ENCODE data around the gene NOX4.

GRCh38 chr11:89441606-89442005, 49.6 kb downstream of the NOX4 start:
- no peak for TF ChIP-seq POLR2A (IDR thresholded peaks at IDR 0.05; ENCODE audit: low read depth, low read length)
- TF ChIP-seq, protein P1, sequence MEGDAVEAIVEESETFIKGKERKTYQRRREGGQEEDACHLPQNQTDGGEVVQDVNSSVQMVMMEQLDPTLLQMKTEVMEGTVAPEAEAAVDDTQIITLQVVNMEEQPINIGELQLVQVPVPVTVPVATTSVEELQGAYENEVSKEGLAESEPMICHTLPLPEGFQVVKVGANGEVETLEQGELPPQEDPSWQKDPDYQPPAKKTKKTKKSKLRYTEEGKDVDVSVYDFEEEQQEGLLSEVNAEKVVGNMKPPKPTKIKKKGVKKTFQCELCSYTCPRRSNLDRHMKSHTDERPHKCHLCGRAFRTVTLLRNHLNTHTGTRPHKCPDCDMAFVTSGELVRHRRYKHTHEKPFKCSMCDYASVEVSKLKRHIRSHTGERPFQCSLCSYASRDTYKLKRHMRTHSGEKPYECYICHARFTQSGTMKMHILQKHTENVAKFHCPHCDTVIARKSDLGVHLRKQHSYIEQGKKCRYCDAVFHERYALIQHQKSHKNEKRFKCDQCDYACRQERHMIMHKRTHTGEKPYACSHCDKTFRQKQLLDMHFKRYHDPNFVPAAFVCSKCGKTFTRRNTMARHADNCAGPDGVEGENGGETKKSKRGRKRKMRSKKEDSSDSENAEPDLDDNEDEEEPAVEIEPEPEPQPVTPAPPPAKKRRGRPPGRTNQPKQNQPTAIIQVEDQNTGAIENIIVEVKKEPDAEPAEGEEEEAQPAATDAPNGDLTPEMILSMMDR (IDR thresholded peaks at IDR 0.05; ENCODE audit: extremely low read depth in 1 of 2, insufficient read depth in 1 of 2, low read depth in 1 of 2, low read length in 2 of 2): no peak
